ENCODE results near the gene USP20.
"Not testable (repeated sequence)": the region's sequence is repeated elsewhere in the genome, so short reads cannot be mapped to it uniquely, and the experiment has no call there.

Gene USP20

GRCh38 chr9:129835128-129835859 lies at the start of gene USP20, which contains the start of gene C9orf78:
USP20 (plus strand) TSS chr9:129835458; CDS start chr9:129852556, 17,098 bp downstream.
C9orf78 (minus strand) TSS chr9:129835275; CDS start chr9:129835221, 54 bp downstream.
- DNase-seq (ENCODE audit: low read depth), result peak; percentile 88

- DNase-seq (ENCODE audit: low read depth), result no peak
These were observed 49.4 kb upstream of the USP20 start for GRCh38 chr9:129785866-129786265.

GRCh38 chr9:129786481-129786880 lies 48.8 kb upstream of the USP20 start:
- DNase-seq (ENCODE audit: low read depth), result no peak

GRCh38 chr9:129794549-129794948 lies 40.7 kb upstream of the USP20 start:
- no peak for DNase-seq (ENCODE audit: low read depth)

- DNase-seq (ENCODE audit: low read depth), result not testable (repeated sequence)
These were observed 39.2 kb upstream of the USP20 start for GRCh38 chr9:129796029-129796428.

- DNase-seq (ENCODE audit: low read depth), result no peak
These were observed 36.3 kb upstream of the USP20 start for GRCh38 chr9:129798973-129799372.

- DNase-seq (ENCODE audit: low read depth), result no peak
These were observed 33.8 kb upstream of the USP20 start for GRCh38 chr9:129801504-129801903.

- DNase-seq (ENCODE audit: low read depth), result peak; percentile 91
These were observed 32.2 kb upstream of the USP20 start, which contains the start of gene TOR1B for GRCh38 chr9:129802833-129803675. TOR1B (plus strand) TSS chr9:129803184; CDS start chr9:129803213, 29 bp downstream.

GRCh38 chr9:129803676-129804060 lies 31.6 kb upstream of the USP20 start:
- no peak for DNase-seq (ENCODE audit: low read depth)

- no peak for DNase-seq (ENCODE audit: low read depth)
These were observed 29.2 kb upstream of the USP20 start for GRCh38 chr9:129806061-129806460.

- no peak for DNase-seq (ENCODE audit: low read depth)
These were observed 25.9 kb upstream of the USP20 start for GRCh38 chr9:129809346-129809745.

- no peak for DNase-seq (ENCODE audit: low read depth)
These were observed 25.1 kb upstream of the USP20 start for GRCh38 chr9:129810116-129810515.

- no peak for DNase-seq (ENCODE audit: low read depth)
These were observed 24.5 kb upstream of the USP20 start for GRCh38 chr9:129810788-129811187.

GRCh38 chr9:129811967-129812363 lies 23.3 kb upstream of the USP20 start:
- no peak for DNase-seq (ENCODE audit: low read depth)

GRCh38 chr9:129812385-129812784 lies 22.9 kb upstream of the USP20 start:
- no peak for DNase-seq (ENCODE audit: low read depth)

- no peak for DNase-seq (ENCODE audit: low read depth)
These were observed 21.6 kb upstream of the USP20 start for GRCh38 chr9:129813661-129814060.

- no peak for DNase-seq (ENCODE audit: low read depth)
These were observed 20.6 kb upstream of the USP20 start for GRCh38 chr9:129814432-129815223.

GRCh38 chr9:129815278-129815677 lies 20.0 kb upstream of the USP20 start:
- no peak for DNase-seq (ENCODE audit: low read depth)

GRCh38 chr9:129816501-129817435 lies 18.5 kb upstream of the USP20 start:
- DNase-seq (ENCODE audit: low read depth), result no peak

- no peak for DNase-seq (ENCODE audit: low read depth)
These were observed 12.2 kb upstream of the USP20 start for GRCh38 chr9:129822898-129823541.

GRCh38 chr9:129823542-129823934 lies 11.7 kb upstream of the USP20 start:
- DNase-seq (ENCODE audit: low read depth), result no peak
